Pancreas (tissue), 10 donors: ENCODE measurements around the gene KL. TPM values are rescaled to one million over a fixed set of nuclear protein-coding genes. Genes with fewer than 3 reads are reported as not detected.

Source experiments
- ATAC-seq, 4 donors: fragments of 200-7000 bp; cut with Tn5 transposase; one replicate each; pipeline versions ENCODE4 v1.8.0 to v1.9.1; 2020; ENCODE audit warnings: mild to moderate bottlenecking in 4 of 4, moderate library complexity in 4 of 4
- DNase-seq, 6 donors: peaks; one replicate each; pipeline ENCODE4 v3.0.0-alpha.2; 2020
- FAIRE-seq: peaks from 2 replicates; lab custom pipeline; 2012; peaks lifted over from hg19 to GRCh38; lab: Jason Lieb, UNC
- H3K27ac ChIP-seq, 4 donors: fragments of 200-600 bp; sonication (generic); 1 replicate in 3 of 4; 2 replicates in 1 of 4; pipeline versions ENCODE4 v1.5.0 to v1.8.0; 2020
- H3K27me3 ChIP-seq, 4 donors: fragments of 200-600 bp; one replicate each; pipeline ENCODE4 v1.8.0; 2021
- H3K36me3 ChIP-seq, 3 donors: fragments of 200-600 bp; sonication (generic) in 1 of 3; one replicate each; pipeline versions ENCODE4 v1.5.0 to v1.8.0; 2020 to 2021
- H3K4me1 ChIP-seq, 3 donors: fragments of 200-600 bp; one replicate each; pipeline ENCODE4 v1.8.0; 2021
- H3K4me3 ChIP-seq, 4 donors: fragments of 200-600 bp; sonication (generic) in 2 of 4; one replicate each; pipeline versions ENCODE4 v1.5.0 to v1.8.0; 2020 to 2021
- H3K9me3 ChIP-seq, 4 donors: fragments of 200-600 bp; one replicate each; pipeline ENCODE4 v1.8.0; 2021
- WGBS, 2 donors: extraction: QIAGEN DNeasy Blood & Tissue Kit; methylation state at CpG; one replicate each; pipeline ENCODE4 v1.1.7; 2013; 5-methylcytosine and 5-hydroxymethylcytosine counted together
- intact Hi-C, 3 donors: fragments of 100-400 bp; cut with DNase I; formaldehyde crosslinking; loops; one replicate each; pipeline versions ENCODE4 v1.11.1 to v1.14.2; 2022
- polyA plus RNA-seq, 2 donors: library from polyadenylated mRNA; stranded (reverse); fragments of 200-250 nt; gene quantifications; one replicate each; pipeline ENCODE4 v1.2.3, GENCODE V29; 2013
- total RNA-seq, 6 donors: library from RNA; stranded (reverse); fragmentation: NEBNext Ultra II Directional in 4 of 6; extraction: Animal tissue kit (Norgen Biotek cat#: 25700) in 4 of 6; gene quantifications; one replicate each; pipeline versions ENCODE4 v1.2.1 to v1.2.4, GENCODE V29; 2021 to 2023
- TF ChIP-seq, protein P1 (sequence below), 4 donors: fragments of 200-600 bp; sonication (generic) in 3 of 4; IDR thresholded peaks; one replicate each; pipeline versions ENCODE4 v1.5.0 to v1.8.0; 2021; ENCODE audit warnings: antibody characterized with exemption in 4 of 4
- donor health status: healthy with polysubstance abuse.
- donor health status: DM: no; HTN: no; CAD: no; lungs with moderate emphysema.
- donor health status: DM: no; HTN: no; CAD: no.
- donor health status: control.
- donor health status: control.
- donor health status: Bipolar disorder and iron deficiency.
- donor health status: DM: yes; HTN: yes; CAD: no.
- donor health status: DM: no; HTN: no; CAD: no.
- donor health status: DM: no; HTN: no; CAD: no.
- donor health status: DM: yes; HTN: yes; CAD: no.

The KL gene
- total RNA-seq, result 1 to 10 TPM in 3 of 6 donors, under 1 TPM in 3; 0.28 to 1.8 (median 0.86) TPM
- 1 to 10 TPM in 1 of 2 donors, under 1 TPM in 1; 0.23 to 2.9 TPM for polyA plus RNA-seq

DNA sequence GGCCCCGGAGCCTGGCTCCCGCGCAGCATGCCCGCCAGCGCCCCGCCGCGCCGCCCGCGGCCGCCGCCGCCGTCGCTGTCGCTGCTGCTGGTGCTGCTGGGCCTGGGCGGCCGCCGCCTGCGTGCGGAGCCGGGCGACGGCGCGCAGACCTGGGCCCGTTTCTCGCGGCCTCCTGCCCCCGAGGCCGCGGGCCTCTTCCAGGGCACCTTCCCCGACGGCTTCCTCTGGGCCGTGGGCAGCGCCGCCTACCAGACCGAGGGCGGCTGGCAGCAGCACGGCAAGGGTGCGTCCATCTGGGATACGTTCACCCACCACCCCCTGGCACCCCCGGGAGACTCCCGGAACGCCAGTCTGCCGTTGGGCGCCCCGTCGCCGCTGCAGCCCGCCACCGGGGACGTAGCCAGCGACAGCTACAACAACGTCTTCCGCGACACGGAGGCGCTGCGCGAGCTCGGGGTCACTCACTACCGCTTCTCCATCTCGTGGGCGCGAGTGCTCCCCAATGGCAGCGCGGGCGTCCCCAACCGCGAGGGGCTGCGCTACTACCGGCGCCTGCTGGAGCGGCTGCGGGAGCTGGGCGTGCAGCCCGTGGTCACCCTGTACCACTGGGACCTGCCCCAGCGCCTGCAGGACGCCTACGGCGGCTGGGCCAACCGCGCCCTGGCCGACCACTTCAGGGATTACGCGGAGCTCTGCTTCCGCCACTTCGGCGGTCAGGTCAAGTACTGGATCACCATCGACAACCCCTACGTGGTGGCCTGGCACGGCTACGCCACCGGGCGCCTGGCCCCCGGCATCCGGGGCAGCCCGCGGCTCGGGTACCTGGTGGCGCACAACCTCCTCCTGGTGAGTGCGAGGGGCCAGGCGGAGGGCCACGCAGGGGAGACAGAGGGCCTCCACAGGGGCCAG is at the start of gene KL:
KL (plus strand) TSS at position 10 of the 909 bp plus-strand sequence; CDS start at position 28, 18 bp downstream.
- intact Hi-C loops, result no loop called here
- peak within 1 kb of the TSS in 2 of 4 donors; percentile 23 to 37 for H3K27ac ChIP-seq

DNA sequence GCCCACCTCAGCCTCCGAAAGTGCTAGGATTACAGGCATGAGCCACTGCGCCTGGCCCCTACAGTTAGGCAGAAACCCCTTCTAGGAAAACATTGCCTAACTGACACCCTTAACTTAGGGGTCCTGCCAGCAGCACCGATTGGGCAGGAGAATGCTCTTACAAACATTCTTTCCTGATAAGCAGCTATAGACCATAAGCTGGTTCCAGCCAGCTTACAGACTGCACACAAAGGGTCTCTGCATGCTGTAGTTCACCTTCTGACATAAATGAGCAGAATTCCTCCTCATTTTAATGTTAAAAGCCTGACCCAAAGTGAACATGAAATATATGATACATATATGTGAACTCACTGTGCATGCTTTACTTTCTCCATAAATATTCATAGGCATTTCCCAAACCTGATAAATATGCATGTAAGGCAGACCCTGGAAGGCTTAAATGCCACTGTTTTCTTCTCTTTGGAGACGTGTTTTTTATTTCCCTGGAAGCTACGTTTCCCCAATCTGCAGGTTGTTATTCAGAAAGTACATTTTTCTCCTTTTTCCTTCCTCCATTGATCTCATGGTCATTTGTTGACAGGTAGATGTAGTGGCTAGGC is 48.5 kb upstream of the KL start:
- ATAC-seq (no peak), FAIRE-seq (no peak), DNase-seq (no peak)
- Histone ChIP-seq H3K27me3 (no peaks in the 10 kb centered on the region), H3K4me3 (no peak overlapping the region), H3K27ac (no peak overlapping the region), H3K9me3 (no peaks in the 10 kb centered on the region), H3K4me1 (no peaks in the 10 kb centered on the region), H3K36me3 (no peaks in the 10 kb centered on the region)
- WGBS, 2 donors, result 54 to 58% methylated on average over 5 of the region's 5 CpGs
- TF ChIP-seq, protein P1, sequence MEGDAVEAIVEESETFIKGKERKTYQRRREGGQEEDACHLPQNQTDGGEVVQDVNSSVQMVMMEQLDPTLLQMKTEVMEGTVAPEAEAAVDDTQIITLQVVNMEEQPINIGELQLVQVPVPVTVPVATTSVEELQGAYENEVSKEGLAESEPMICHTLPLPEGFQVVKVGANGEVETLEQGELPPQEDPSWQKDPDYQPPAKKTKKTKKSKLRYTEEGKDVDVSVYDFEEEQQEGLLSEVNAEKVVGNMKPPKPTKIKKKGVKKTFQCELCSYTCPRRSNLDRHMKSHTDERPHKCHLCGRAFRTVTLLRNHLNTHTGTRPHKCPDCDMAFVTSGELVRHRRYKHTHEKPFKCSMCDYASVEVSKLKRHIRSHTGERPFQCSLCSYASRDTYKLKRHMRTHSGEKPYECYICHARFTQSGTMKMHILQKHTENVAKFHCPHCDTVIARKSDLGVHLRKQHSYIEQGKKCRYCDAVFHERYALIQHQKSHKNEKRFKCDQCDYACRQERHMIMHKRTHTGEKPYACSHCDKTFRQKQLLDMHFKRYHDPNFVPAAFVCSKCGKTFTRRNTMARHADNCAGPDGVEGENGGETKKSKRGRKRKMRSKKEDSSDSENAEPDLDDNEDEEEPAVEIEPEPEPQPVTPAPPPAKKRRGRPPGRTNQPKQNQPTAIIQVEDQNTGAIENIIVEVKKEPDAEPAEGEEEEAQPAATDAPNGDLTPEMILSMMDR (IDR thresholded peaks at IDR 0.05), result no peak
- intact Hi-C loops, result no loop called here

More for the DNA sequence above, at the start of gene KL:
- Histone ChIP-seq H3K27me3 (peaks cover 0 to 15% (median 3%) of the 10 kb centered on the region in 4 donors), H3K36me3 (no peaks in the 10 kb centered on the region), H3K9me3 (no peaks in the 10 kb centered on the region), H3K4me3 (peak within 1 kb of the TSS; percentile 11 to 55 (median 23)), H3K4me1 (no peaks in the 10 kb centered on the region)
- FAIRE-seq (no peak), ATAC-seq (peak; percentile 61 to 68 (median 65)), DNase-seq (peak in 5 of 6 donors; percentile 11 to 75 (median 19))
- TF ChIP-seq, protein P1 (IDR thresholded peaks at IDR 0.05), result no peak
- WGBS, 2 donors, result 7 to 8% methylated on average over 94 to 106 of the region's 106 CpGs

DNA sequence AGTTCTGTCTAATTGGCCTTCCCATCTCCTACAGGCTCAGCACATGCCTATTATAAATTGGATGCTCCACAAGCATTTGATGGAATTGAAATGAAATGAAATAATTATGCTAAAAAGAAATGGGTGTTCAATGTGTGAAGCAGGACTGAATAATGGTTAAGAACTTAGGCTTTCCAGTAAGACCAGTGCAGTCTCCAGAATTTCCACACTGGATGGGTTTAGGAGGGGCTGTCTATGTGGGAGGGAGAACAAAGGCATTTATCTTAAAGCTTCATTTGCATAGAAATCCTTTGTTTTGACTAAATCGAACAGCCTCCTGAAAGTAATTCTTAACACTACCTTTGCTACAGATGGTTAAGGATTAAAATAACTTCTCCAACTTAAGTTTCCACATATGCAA is 47.9 kb upstream of the KL start:
- H3K27ac ChIP-seq, result no peak overlapping the region
- no peaks in the 10 kb centered on the region for H3K36me3 ChIP-seq
- no peaks in the 10 kb centered on the region for H3K4me1 ChIP-seq
- H3K27me3 ChIP-seq, result no peaks in the 10 kb centered on the region
- DNase-seq (no peak), FAIRE-seq (no peak), ATAC-seq (no peak)
- no peak overlapping the region for H3K4me3 ChIP-seq
- WGBS, 2 donors, result 61 to 80% methylated on average over 1 of the region's 1 CpG
- no peaks in the 10 kb centered on the region for H3K9me3 ChIP-seq
- TF ChIP-seq, protein P1 (IDR thresholded peaks at IDR 0.05), result no peak
- intact Hi-C loops, result no loop called here

DNA sequence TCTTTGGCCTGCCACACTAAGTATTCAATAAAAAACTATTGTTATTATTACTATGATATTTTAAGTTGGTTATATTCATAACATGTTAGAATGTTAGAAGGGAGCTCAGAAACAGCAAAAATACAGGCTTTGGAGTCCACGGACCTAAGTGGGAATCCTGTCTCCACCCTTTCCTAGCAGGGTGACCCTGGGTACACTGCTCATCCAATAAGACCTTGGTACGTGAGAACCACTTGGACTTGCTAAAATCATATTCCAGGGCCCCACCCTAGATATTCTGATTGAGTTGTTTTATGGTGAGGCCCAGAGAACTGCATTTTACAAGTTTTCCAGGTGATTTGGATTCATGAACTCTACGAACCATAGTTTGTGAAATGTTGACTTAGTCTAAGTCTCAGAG is 47.4 kb upstream of the KL start:
- no peaks in the 10 kb centered on the region for H3K27me3 ChIP-seq
- no peaks in the 10 kb centered on the region for H3K4me1 ChIP-seq
- no peak for FAIRE-seq
- WGBS, 2 donors, result 47 to 53% methylated on average over 3 of the region's 3 CpGs
- H3K27ac ChIP-seq, result no peak overlapping the region
- no peak overlapping the region for H3K4me3 ChIP-seq
- ATAC-seq, result no peak
- H3K9me3 ChIP-seq, result no peaks in the 10 kb centered on the region
- no peaks in the 10 kb centered on the region for H3K36me3 ChIP-seq
- no peak for DNase-seq
- intact Hi-C loops, result no loop called here
- TF ChIP-seq, protein P1 (IDR thresholded peaks at IDR 0.05), result no peak
